ENCODE data around the gene LIMA1. TPM values are rescaled to one million over a fixed set of nuclear protein-coding genes. Genes with fewer than 3 reads are reported as not detected.

The LIMA1 gene
- total RNA-seq, 1 donor from 2014 or later, result 66.1 TPM

GRCh38 chr12:50129290-50129689 lies 154.0 kb downstream of the LIMA1 start:
- no peak for DNase-seq

- no peak for DNase-seq
Measured at GRCh38 chr12:50127546-50127945, 155.8 kb downstream of the LIMA1 start.

Small RNAs within 50 kb of the gene (small RNA-seq; reads per million reads assigned to genes)
- gene MIR1293 (ENCODE audit: low replicate concordance) (not detected), gene RNU6-1093P (ENCODE audit: low replicate concordance) (not detected)

Other genes starting within 250 kb of the LIMA1 start
- 4.1 TPM for gene ASIC1, start 225.9 kb downstream of the LIMA1 start, total RNA-seq
- 43.8 TPM for gene SMARCD1, start 198.2 kb downstream of the LIMA1 start, total RNA-seq
- gene GPD1, start 179.5 kb downstream of the LIMA1 start, total RNA-seq, result 222 TPM
- 76.0 TPM for gene COX14, start 171.3 kb downstream of the LIMA1 start, total RNA-seq
- gene CERS5, start 116.2 kb downstream of the LIMA1 start, total RNA-seq, result 26.5 TPM
- not detected for gene FAM186A, start 113.1 kb upstream of the LIMA1 start, total RNA-seq
- 87.3 TPM for gene LARP4, start 117.4 kb upstream of the LIMA1 start, total RNA-seq
- gene DIP2B, start 221.5 kb upstream of the LIMA1 start, total RNA-seq, result 40.8 TPM

Measured in tongue (tissue), 3 donors.